CD14-positive monocyte (primary cell): ENCODE data around the gene PYGM. TPM values are rescaled to one million over a fixed set of nuclear protein-coding genes. Genes with fewer than 3 reads are reported as not detected.

Experiments
- DNase-seq, 3 donors: peaks; one replicate each; pipeline ENCODE4 v3.0.0-alpha.2; 2011 to 2022
- H2AFZ ChIP-seq: 2 replicates; pipeline ENCODE4 v1.6.0; 2012; ENCODE audit warnings: mild to moderate bottlenecking, low read depth, low read length, inconsistent platforms; ENCODE audit not compliant: insufficient read depth, poor library complexity, severe bottlenecking
- H3K27ac ChIP-seq, 2 donors: 1 replicate in 1 of 2; 2 replicates in 1 of 2; pipeline ENCODE4 v1.5.1; 2012 to 2013; ENCODE audit warnings: low read length in 2 of 2, control low read depth in 1 of 2, inconsistent platforms in 1 of 2, low read depth in 1 of 2, mild to moderate bottlenecking in 1 of 2
- H3K27me3 ChIP-seq, 2 donors: one replicate each; pipeline versions ENCODE4 v1.6.0 to v1.6.1; 2011 to 2013; ENCODE audit warnings: low read length in 2 of 2; ENCODE audit not compliant: control insufficient read depth in 2 of 2, insufficient read depth in 2 of 2
- H3K36me3 ChIP-seq, 2 donors: replicated peaks in 1 of 2; 1 replicate in 1 of 2; 2 replicates in 1 of 2; pipeline versions ENCODE4 v1.5.1 to v1.6.1; 2012 to 2013; ENCODE audit warnings: low read length in 2 of 2, control low read depth in 1 of 2, inconsistent platforms in 1 of 2, mild to moderate bottlenecking in 1 of 2; ENCODE audit not compliant: insufficient read depth in 2 of 2, control insufficient read depth in 1 of 2
- H3K4me1 ChIP-seq, 2 donors: 1 replicate in 1 of 2; 2 replicates in 1 of 2; pipeline versions ENCODE4 v1.5.1 to v1.6.1; 2012 to 2013; ENCODE audit warnings: low read length in 2 of 2, control low read depth in 1 of 2, inconsistent platforms in 1 of 2, mild to moderate bottlenecking in 1 of 2, moderate library complexity in 1 of 2; ENCODE audit not compliant: insufficient read depth in 2 of 2, control insufficient read depth in 1 of 2
- H3K4me2 ChIP-seq: replicated peaks from 2 replicates; pipeline ENCODE3; 2012; ENCODE audit warnings: low read length, moderate library complexity, mild to moderate bottlenecking; ENCODE audit not compliant: poor library complexity, severe bottlenecking; ENCODE audit errors: extremely low read depth
- H3K4me3 ChIP-seq, 3 experiments: fragments of 200-600 bp in 1 of 3; sonication (generic) in 1 of 3; replicated peaks in 1 of 3; 1 replicate in 2 of 3; 2 replicates in 1 of 3; pipeline ENCODE4 v1.5.1; 2011 to 2013; ENCODE audit warnings: low read length in 3 of 3, mild to moderate bottlenecking in 3 of 3, control low read depth in 2 of 3, low read depth in 2 of 3, inconsistent platforms in 1 of 3, moderate library complexity in 1 of 3
- H3K79me2 ChIP-seq: 2 replicates; pipeline ENCODE4 v1.6.0; 2012; ENCODE audit warnings: mild to moderate bottlenecking, control low read depth, inconsistent platforms, low read length, moderate library complexity; ENCODE audit not compliant: insufficient read depth
- H3K9ac ChIP-seq: 2 replicates; pipeline ENCODE4 v1.6.0; 2017; ENCODE audit warnings: low read length, mild to moderate bottlenecking; ENCODE audit not compliant: insufficient read depth, poor library complexity, severe bottlenecking
- H3K9me3 ChIP-seq, 2 donors: replicated peaks in 1 of 2; 1 replicate in 1 of 2; 2 replicates in 1 of 2; pipeline versions ENCODE4 v1.5.1 to v1.6.1; 2012 to 2013; ENCODE audit warnings: low read length in 2 of 2, control low read depth in 1 of 2; ENCODE audit not compliant: control insufficient read depth in 1 of 2, insufficient read depth in 1 of 2
- H4K20me1 ChIP-seq: 2 replicates; pipeline ENCODE4 v1.6.0; 2012; ENCODE audit warnings: mild to moderate bottlenecking, low read length, control low read depth, moderate library complexity; ENCODE audit not compliant: insufficient read depth
- H3K27ac Mint-ChIP-seq, 7 donors: one replicate each; pipeline ENCODE4 v1.8.0; 2020; ENCODE audit warnings: mild to moderate bottlenecking in 7 of 7, mixed read lengths in 7 of 7, moderate library complexity in 6 of 7, inconsistent platforms in 2 of 7
- H3K27me3 Mint-ChIP-seq, 3 donors: one replicate each; pipeline ENCODE4 v1.8.0; 2021 to 2022; ENCODE audit warnings: low read depth in 3 of 3, mild to moderate bottlenecking in 3 of 3, mixed read lengths in 3 of 3, moderate library complexity in 3 of 3, inconsistent platforms in 1 of 3
- H3K36me3 Mint-ChIP-seq, 2 donors: one replicate each; pipeline ENCODE4 v1.8.0; 2020; ENCODE audit warnings: mixed read lengths in 2 of 2, inconsistent platforms in 1 of 2, mild to moderate bottlenecking in 1 of 2
- H3K4me1 Mint-ChIP-seq: one replicate; pipeline ENCODE4 v1.8.0; 2020; ENCODE audit warnings: mild to moderate bottlenecking, mixed read lengths
- H3K4me3 Mint-ChIP-seq, 2 donors: one replicate each; pipeline ENCODE4 v1.8.0; 2020; ENCODE audit warnings: mild to moderate bottlenecking in 2 of 2, mixed read lengths in 2 of 2, moderate library complexity in 1 of 2
- H3K9me3 Mint-ChIP-seq, 7 donors: one replicate each; pipeline ENCODE4 v1.8.0; 2020 to 2022; ENCODE audit warnings: mixed read lengths in 7 of 7, mild to moderate bottlenecking in 6 of 7, moderate library complexity in 6 of 7, inconsistent platforms in 2 of 7
- WGBS: methylation state at CpG from one replicate; pipeline ENCODE4 v1.1.5; 2013; ENCODE audit warnings: missing lambda C conversion rate; ENCODE audit not compliant: insufficient coverage; 5-methylcytosine and 5-hydroxymethylcytosine counted together
- intact Hi-C, 2 donors: fragments of 100-400 bp; cut with micrococcal nuclease; formaldehyde crosslinking; loops; one replicate each; pipeline versions ENCODE4 v1.15.0 to v1.15.1; 2023
- polyA plus RNA-seq, 3 donors: library from polyadenylated mRNA; depleted of rRNA in 1 of 3; unstranded in 2 of 3; stranded (reverse) in 1 of 3; fragments of 300-500 nt in 2 of 3; fragments of >200 nt in 1 of 3; fragmentation: Illumina TruSeq in 2 of 3; gene quantifications; 1 replicate in 2 of 3; 2 replicates in 1 of 3; pipeline ENCODE4 v1.2.3, GENCODE V29; 2012 to 2021
- TF ChIP-seq, protein P1 (sequence below): fragments of 200-600 bp; IDR thresholded peaks from one replicate; pipeline ENCODE4 v1.8.0; 2022; ENCODE audit warnings: antibody characterized with exemption, mild to moderate bottlenecking

The PYGM gene
- polyA plus RNA-seq, 3 donors: 0.05 to 1.8 TPM; not detected in 1

DNA sequence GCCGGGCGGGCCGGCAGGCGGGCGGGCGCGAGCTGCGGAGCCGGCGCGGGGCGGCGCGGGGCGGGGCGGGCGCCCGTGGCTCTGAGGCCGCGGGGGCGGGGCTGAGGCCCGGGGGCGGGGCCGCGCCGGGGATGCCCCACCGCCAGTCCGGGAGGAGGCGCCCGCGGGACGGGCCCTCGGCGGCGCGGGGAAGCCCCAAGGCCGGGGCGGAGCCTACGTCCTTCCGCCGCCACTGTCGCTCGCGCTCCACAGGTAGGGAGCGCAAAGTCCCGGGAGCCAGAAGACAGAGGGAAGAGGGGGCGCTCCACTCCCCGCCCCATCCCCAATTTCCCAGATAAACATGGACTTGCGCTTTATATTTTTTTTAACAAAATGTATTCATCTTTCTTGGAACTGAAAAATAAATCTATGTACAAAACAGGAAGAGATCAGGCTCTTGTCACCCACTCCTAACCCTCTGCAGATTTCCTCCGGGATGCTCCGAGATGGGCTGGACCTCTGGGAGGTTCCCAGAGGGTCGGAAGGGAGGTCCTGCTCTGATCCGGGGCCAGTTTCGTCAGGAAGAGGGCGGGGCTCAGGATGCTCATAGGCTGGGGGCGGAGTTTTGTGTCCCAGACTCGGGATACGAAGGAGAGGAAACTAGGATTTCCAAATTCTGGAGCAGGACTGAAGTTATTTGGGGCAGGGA lies 43.5 kb upstream of the PYGM start, which contains the start of gene MAP4K2:
Gene MAP4K2 (minus strand): TSS at position 57 of the 688 bp plus-strand sequence. CDS start 65 bp downstream, outside the sequence.
- intact Hi-C loops: no loop called here
- peaks cover 29 to 42% of the 10 kb centered on the region in 2 donors for H3K4me1 ChIP-seq

More for the DNA sequence above, 43.5 kb upstream of the PYGM start, which contains the start of gene MAP4K2:
- Mint-ChIP-seq H3K4me3 (peak within 1 kb of the TSS; percentile 87), H3K9me3 (no peaks in the 10 kb centered on the region), H3K27ac (peak within 1 kb of the TSS; percentile 92 to 98 (median 95)), H3K4me1 (peaks cover 49% of the 10 kb centered on the region), H3K27me3 (peaks cover 0 to 3% (median under 1%) of the 10 kb centered on the region in 3 donors), H3K36me3 (peaks cover 31 to 43% of the 10 kb centered on the region in 2 donors)
- H2AFZ ChIP-seq: peak within 1 kb of the TSS; percentile 78
- peak within 1 kb of the TSS; percentile 86 for H3K4me2 ChIP-seq
- H3K27me3 ChIP-seq: no peaks in the 10 kb centered on the region
- DNase-seq: peak; percentile 58 to 81 (median 79)
- H3K79me2 ChIP-seq: peaks cover 6% of the 10 kb centered on the region
- TF ChIP-seq, protein P1, sequence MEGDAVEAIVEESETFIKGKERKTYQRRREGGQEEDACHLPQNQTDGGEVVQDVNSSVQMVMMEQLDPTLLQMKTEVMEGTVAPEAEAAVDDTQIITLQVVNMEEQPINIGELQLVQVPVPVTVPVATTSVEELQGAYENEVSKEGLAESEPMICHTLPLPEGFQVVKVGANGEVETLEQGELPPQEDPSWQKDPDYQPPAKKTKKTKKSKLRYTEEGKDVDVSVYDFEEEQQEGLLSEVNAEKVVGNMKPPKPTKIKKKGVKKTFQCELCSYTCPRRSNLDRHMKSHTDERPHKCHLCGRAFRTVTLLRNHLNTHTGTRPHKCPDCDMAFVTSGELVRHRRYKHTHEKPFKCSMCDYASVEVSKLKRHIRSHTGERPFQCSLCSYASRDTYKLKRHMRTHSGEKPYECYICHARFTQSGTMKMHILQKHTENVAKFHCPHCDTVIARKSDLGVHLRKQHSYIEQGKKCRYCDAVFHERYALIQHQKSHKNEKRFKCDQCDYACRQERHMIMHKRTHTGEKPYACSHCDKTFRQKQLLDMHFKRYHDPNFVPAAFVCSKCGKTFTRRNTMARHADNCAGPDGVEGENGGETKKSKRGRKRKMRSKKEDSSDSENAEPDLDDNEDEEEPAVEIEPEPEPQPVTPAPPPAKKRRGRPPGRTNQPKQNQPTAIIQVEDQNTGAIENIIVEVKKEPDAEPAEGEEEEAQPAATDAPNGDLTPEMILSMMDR: no peak
- H3K27ac ChIP-seq: peak within 1 kb of the TSS; percentile 80 to 84
- 0% methylated on average over 37 of the region's 58 CpGs for WGBS
- H4K20me1 ChIP-seq: no peaks in the 10 kb centered on the region
- H3K9me3 ChIP-seq: no peaks in the 10 kb centered on the region
- peak within 1 kb of the TSS; percentile 43 for H3K9ac ChIP-seq
- H3K4me3 ChIP-seq: peak within 1 kb of the TSS; percentile 78 to 94 (median 82)
- H3K36me3 ChIP-seq: peaks cover 13 to 52% of the 10 kb centered on the region in 2 donors
